GM18951 (cell line): Measurements from ENCODE around the gene SHBG.
"Not testable (repeated sequence)": the region's sequence is repeated elsewhere in the genome, so short reads cannot be mapped to it uniquely, and the experiment has no call there.

Experiments
- POLR2A ChIP-seq: IDR thresholded peaks from 4 replicates; pipeline ENCODE4 v1.6.1; 2011; ENCODE audit warnings: mild to moderate bottlenecking; ENCODE audit not compliant: insufficient read length, insufficient read depth; ENCODE audit errors: extremely low read depth
- in situ Hi-C: fragments of 300-500 bp; cut with MboI; formaldehyde crosslinking; loops from one replicate; pipeline ENCODE4 v1.12.0; 2022; ENCODE audit warnings: low sequenced_read_pairs, mixed read lengths, inconsistent platforms; ENCODE audit not compliant: unreplicated experiment

SHBG gene

DNA sequence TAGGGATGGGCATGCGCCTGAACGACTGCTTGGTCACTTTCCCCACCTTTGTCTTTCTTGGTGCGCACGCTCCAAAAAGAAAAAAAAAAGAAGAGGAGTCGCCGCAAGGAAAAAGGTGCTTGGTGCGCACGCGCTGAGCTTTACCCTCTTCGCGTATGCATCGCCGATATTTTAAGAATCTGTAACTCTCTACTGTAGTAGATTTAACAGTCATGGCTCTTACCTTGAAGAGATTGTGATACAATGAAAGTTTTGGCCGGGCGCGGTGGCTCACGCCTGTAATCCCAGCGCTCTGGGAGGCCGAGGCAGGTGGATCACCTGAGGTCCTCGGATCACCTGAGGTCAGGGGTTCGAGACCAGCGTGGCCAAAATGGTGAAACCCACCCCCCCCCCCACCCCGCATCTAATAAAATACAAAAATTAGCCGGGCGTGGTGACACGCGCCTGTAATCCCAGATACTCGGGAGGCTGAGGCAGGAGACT, 14.6 kb upstream of the SHBG start:
- TF ChIP-seq POLR2A = no peak
- in situ Hi-C loops = no loop called here

GRCh38 chr17:7618608-7619007, 11.3 kb upstream of the SHBG start:
- TF ChIP-seq POLR2A = no peak
- in situ Hi-C loops = no loop called here

- in situ Hi-C loops = no loop called here
- no peak for TF ChIP-seq POLR2A
These were observed 9.1 kb upstream of the SHBG start for GRCh38 chr17:7620835-7621234.

GRCh38 chr17:7623661-7624060, 6.3 kb upstream of the SHBG start:
- TF ChIP-seq POLR2A = no peak
- in situ Hi-C loops = no loop called here

GRCh38 chr17:7625749-7626148, 4.2 kb upstream of the SHBG start:
- in situ Hi-C loops = not testable (repeated sequence)

DNA sequence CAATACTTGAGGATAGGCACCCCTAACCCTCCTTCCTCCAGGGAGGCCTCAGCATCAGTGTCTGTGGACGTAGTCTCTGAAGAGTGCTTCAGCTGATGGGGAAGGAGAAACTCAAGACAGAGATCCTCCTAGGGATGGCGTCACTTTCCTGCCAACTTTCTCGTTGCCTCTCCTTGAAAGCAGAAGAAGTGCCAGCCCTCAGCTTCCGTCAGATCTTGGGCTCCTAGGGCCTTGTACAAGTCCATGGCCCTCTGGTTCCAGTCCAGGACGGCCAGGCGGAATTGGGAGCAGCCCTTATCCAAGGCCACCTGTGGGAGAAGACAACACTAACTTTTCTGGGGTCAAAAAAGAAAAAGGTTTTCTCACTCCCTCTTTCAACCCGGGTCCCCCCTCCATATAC, 3.6 kb upstream of the SHBG start:
- TF ChIP-seq POLR2A = no peak
- in situ Hi-C loops = no loop called here

DNA sequence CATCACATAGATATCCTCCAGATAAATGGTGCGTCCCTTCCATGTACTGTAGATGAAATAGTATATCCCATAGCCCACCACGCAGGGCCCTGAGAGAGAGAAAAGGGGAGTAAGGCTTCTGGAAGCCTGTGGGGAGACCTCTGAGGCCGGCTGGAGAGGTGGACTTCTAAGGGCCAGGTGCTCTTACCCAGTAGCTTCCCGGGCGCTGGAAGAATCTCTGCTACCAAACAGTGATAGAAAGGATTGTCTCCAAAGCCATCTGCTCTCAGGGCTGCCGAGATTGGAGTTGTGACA, 3.0 kb upstream of the SHBG start:
- TF ChIP-seq POLR2A = no peak
- in situ Hi-C loops = no loop called here

DNA sequence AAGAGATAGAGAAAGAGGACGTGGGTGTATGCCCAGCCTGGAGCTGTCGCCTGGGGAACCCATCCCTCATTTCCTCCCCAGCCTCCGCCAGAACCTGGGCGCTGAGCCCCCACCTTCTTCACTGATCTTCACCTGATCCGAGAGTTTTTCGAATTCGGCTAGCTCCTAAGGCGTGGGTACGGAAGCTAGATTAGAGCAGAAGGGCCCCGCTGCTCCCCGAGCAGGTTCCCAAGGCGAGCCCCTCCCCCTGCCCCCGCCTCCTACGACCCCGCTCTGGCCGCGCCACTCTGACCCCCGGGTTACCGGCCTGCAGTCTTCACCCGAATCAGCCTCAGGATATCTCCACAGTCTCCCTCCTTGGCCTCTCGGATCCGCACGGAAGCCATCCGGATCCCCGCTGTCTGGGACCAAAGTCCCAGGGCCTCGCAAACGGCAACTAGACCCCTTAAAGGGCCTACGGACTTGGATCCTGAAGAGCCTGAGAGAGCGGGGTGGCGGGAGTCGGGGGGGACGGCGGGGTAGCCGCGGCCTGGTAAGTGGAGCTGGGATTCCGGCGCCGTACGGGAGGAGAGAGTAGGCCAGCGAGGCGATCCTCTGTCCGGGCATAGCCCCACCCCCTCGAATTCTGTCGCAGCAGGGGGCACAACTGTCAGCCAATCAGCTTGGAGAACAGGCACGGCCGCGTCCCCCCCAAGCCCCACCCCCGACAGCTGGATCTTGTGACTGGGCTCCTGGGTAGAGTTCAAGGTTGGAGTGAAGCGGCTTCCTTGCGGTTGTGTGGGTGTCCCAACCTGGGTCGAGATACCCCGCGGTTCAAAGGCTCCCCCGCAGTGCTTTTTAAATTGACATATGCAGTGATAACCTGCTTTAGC, 2.4 kb upstream of the SHBG start, which contains the start of gene SAT2:
TSS of gene SAT2 (minus strand) at position 572 of the 872 bp plus-strand sequence. CDS start at position 386, 186 bp downstream.
- TF ChIP-seq POLR2A = peak; percentile 74
- in situ Hi-C loops = no loop called here

GRCh38 chr17:7631398-7632380, 1.8 kb downstream of the SHBG start:
- TF ChIP-seq POLR2A = no peak
- in situ Hi-C loops = no loop called here

GRCh38 chr17:7632492-7632894, 2.6 kb downstream of the SHBG start:
- in situ Hi-C loops = no loop called here
- no peak for TF ChIP-seq POLR2A

DNA sequence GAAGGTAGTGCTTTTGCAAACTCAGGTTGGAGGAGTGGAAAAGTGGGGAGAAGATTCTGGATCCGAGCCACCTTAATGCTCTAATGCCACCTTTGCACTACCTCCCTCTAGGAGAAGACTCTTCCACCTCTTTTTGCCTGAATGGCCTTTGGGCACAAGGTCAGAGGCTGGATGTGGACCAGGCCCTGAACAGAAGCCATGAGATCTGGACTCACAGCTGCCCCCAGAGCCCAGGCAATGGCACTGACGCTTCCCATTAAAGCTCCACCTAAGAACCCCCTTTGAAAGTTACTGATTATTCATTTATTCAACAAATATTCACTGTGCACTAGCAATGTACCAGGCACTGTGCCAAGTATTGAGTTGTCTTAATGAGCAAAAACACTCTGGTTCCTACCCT, 3.2 kb downstream of the SHBG start:
- in situ Hi-C loops = no loop called here
- TF ChIP-seq POLR2A = no peak

DNA sequence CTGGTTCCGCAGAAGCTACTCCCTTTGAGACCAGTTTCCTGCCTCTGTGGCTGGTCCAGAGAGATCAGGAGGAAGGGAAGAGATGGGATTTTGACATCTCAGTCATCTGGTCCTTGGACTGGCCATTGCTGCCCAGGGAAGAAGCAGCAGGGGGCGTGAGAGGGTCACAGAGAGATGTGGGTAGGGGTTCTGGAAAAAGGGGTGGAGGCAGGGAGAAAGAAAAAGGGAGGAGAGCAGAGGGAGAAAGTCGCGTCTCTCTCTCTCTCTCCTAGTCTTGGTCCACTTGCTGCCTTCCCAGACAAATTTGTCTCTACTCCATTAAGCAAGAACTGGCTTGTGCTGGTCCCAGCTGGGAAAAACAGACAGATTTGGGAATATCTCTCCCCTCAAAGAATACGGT, 4.4 kb downstream of the SHBG start:
- TF ChIP-seq POLR2A = no peak
- in situ Hi-C loops = no loop called here

DNA sequence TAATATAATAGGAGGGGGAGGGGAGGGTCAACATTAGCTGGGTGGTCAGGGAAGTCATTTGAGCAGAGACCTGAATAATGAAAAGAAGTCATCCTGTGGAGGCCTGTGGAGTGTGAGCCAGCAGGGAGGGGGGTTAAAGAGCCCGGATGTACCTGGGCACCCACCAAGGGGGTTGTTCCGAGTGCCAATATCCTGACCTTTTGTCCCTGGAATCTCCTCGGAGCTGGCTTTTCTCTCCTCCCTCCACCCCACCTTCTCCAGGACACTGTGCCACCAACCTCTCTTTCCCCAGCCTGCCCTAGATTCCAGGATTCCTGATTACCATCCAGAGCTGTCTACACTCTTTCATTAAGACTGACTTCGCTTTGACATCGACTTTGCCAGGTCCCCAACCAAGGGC, 6.2 kb downstream of the SHBG start:
- TF ChIP-seq POLR2A = no peak
- in situ Hi-C loops = no loop called here
